Central memory CD8-positive, alpha-beta T cell (primary cell): ENCODE results near the gene SIN3B.

Experiments
- ATAC-seq: fragments of 150-1000 bp; cut with Tn5 transposase; replicated peaks from 2 replicates; pipeline ENCODE4 v1.10.0; 2022; ENCODE audit warnings: mild to moderate bottlenecking, moderate FRiP score, moderate number of reproducible peaks; ENCODE audit not compliant: poor library complexity, severe bottlenecking; ENCODE audit errors: extremely low read depth
- DNase-seq, 2 donors: peaks; one replicate each; pipeline ENCODE4 v3.0.0; 2021; ENCODE audit warnings: low spot score in 2 of 2
- H3K27ac Mint-ChIP-seq: one replicate; pipeline ENCODE4 v1.8.0; 2022; ENCODE audit warnings: low read depth, mild to moderate bottlenecking, moderate library complexity, mixed read lengths
- H3K27me3 Mint-ChIP-seq: one replicate; pipeline ENCODE4 v1.8.0; 2022; ENCODE audit warnings: mixed read lengths
- H3K36me3 Mint-ChIP-seq: one replicate; pipeline ENCODE4 v1.8.0; 2022; ENCODE audit warnings: mild to moderate bottlenecking, moderate library complexity, mixed read lengths; ENCODE audit not compliant: insufficient read depth
- H3K4me1 Mint-ChIP-seq: one replicate; pipeline ENCODE4 v1.8.0; 2022; ENCODE audit warnings: mixed read lengths
- H3K4me3 Mint-ChIP-seq: one replicate; pipeline ENCODE4 v1.8.0; 2022; ENCODE audit warnings: mild to moderate bottlenecking, moderate library complexity, mixed read lengths
- H3K9me3 Mint-ChIP-seq: one replicate; pipeline ENCODE4 v1.8.0; 2022; ENCODE audit warnings: mixed read lengths

The SIN3B gene

DNA sequence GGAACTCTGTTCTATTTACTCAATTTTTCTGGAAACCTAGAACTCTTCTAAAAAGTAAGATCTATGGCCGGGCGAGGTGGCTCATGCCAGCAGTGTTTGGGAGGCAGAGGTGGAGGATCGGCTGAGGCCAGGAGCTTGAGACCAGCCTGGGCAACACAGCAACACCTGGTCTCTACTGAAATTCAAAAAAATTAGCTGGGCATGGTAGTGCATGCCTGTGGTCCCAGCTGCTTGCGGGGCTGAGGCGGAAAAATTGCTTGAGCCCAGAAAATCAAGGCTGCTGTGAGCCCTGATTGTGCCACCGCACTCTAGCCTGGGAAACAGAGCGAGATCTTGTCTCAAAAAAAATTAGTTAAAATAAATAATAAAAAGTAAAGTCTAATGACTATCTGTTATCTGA lies 88.2 kb downstream of the SIN3B start:
- Mint-ChIP-seq H3K9me3 (peaks cover 11% of the 10 kb centered on the region), H3K4me3 (no peak overlapping the region), H3K27ac (no peak overlapping the region)

DNA sequence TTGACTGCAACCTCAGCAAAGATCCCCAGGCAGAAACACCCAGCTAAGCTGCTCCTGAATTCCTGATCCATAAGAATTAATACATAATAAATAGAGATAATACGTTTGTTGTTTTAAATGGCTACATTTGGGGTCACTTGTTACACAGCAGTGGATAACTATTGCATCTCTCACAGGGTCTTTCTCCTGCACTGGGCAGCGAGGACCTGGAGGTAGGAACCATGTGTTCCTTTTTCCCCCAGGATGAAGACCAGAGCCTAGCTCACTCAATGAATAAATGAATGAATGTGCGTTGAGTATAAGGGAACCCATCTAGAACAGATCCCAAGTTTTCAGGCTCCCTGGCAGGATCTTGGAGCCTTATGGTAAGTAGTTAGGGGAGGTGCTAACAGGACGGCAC lies 90.3 kb downstream of the SIN3B start:
- H3K9me3 Mint-ChIP-seq = no peaks in the 10 kb centered on the region
- no peak overlapping the region for H3K4me3 Mint-ChIP-seq
- peaks cover 46% of the 10 kb centered on the region for H3K27me3 Mint-ChIP-seq
- peaks cover 3% of the 10 kb centered on the region for H3K36me3 Mint-ChIP-seq
- no peak for ATAC-seq
- no peak overlapping the region for H3K27ac Mint-ChIP-seq
- DNase-seq = no peak
- no peaks in the 10 kb centered on the region for H3K4me1 Mint-ChIP-seq

More for the DNA sequence above, 88.2 kb downstream of the SIN3B start:
- Mint-ChIP-seq H3K36me3 (peaks cover 4% of the 10 kb centered on the region), H3K27me3 (peaks cover 54% of the 10 kb centered on the region), H3K4me1 (no peaks in the 10 kb centered on the region)
- ATAC-seq (no peak), DNase-seq (no peak)

DNA sequence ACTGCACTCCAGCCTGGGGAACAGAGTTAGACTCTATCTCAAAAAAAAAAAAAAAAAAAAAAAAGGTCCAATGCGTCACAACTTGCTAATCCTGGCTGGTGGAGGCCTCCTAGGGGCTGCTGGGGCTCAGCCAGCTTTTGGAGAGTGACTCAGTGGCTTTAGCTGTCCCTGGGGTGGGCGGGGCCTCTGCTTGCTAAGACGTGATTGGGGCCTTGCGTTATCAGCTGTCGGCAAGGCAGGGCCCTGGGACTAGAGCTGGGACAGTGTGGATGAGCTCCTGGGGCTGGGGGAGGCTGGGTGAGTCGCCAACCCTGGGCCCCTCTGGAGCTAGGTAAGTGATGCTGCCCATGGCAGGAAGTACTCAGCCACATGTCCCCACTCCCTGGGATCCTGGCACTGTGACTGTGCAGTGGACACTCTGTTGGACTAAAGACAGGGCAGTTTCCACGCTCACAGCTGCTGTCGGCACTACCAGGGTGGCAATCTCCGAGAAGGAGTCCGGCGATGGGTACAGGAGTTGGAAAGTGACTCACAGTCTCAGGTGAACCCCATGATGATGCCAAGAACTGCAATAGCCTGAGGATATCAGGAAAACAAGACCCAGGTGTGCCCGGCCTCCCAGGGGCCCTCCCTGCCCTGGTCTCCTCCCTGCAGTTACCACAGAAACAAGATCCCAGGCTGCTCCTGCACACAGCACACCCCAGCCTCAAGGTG lies 91.8 kb downstream of the SIN3B start:
- no peaks in the 10 kb centered on the region for H3K4me1 Mint-ChIP-seq
- ATAC-seq = no peak
- H3K9me3 Mint-ChIP-seq = peaks cover 7% of the 10 kb centered on the region
- no peak for DNase-seq
- H3K27ac Mint-ChIP-seq = no peak overlapping the region
- H3K36me3 Mint-ChIP-seq = peaks cover 3% of the 10 kb centered on the region
- H3K27me3 Mint-ChIP-seq = peaks cover 34% of the 10 kb centered on the region
- H3K4me3 Mint-ChIP-seq = no peak overlapping the region

DNA sequence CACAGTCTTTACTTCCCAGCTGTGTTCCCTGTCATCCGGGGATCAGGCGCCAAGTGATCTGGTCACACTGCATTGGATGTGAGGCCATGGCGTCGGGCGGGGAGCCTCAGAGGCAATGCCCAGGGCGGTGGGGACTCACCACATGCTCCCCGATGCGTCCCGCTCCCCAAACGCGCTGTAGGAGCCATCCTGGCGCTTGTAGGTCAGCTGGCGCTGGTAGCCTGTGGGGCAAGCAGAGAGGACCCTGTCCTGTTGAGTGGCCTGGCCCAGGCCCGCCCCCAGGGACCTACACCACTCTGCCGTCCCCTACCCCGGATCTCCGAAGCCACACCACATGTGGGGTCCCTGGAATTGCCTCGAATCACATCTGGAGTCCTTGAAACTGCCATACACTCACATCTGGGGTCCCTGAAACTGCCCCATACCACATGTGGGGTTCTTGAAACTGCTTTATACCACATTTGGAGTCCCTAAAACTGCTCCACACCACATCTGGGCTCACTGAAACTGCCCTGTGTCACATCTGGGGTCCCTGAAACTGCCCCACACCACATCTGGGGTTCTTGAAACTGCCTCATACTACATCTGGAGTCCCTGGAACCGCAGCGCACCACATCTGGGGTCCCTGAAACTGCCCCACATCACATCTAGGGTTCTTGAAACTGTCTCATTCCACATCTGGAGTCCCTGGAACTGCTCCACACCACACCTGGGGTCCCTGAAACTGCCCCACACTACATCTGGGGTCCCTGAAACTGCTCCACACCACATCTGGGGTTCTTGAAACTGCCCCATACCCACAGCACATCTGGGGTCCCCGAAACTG lies 92.8 kb downstream of the SIN3B start:
- Mint-ChIP-seq H3K9me3 (peaks cover 12% of the 10 kb centered on the region), H3K4me3 (no peak overlapping the region), H3K4me1 (no peaks in the 10 kb centered on the region), H3K27ac (no peak overlapping the region), H3K36me3 (peaks cover 3% of the 10 kb centered on the region), H3K27me3 (peaks cover 34% of the 10 kb centered on the region)
- no peak for ATAC-seq
- DNase-seq = no peak

DNA sequence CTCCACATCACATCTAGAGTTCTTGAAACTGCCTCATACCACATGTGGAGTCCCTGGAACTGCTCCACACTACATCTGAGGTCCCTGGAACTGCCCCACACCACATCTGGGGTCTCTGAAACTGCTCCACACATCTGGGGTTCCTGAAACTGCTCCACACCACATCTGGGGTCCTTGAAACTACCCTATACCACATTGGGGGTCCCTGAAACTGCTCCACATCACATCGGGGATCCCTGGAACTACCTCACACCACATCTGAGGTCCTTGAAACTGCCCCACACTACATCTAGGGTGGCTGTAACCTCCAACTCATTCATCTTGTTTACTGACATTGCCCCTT lies 93.4 kb downstream of the SIN3B start:
- H3K4me3 Mint-ChIP-seq = no peak overlapping the region

DNA sequence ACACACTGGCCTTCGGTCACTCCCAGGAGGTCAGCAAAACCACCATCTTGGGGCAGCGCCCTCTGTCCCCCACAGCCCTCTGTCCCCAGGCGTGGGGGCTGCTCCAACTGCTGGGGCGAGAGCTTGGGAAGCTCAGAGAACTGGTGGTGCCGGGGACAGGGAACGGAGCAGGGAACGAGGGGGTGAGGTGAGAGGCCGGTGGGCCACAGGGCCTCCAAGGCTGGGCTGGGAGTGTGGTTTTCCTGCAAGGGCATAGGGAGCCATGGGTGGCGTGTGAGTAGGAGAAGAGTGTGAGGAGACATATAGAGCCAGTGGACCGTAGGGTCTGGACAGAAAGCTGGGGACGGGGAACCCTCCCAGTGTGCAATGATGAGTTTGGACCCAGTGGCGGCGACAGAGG lies 93.8 kb downstream of the SIN3B start:
- peaks cover 3% of the 10 kb centered on the region for H3K36me3 Mint-ChIP-seq
- H3K4me1 Mint-ChIP-seq = no peaks in the 10 kb centered on the region
- ATAC-seq = no peak
- H3K27ac Mint-ChIP-seq = no peak overlapping the region
- H3K4me3 Mint-ChIP-seq = no peak overlapping the region
- peaks cover 12% of the 10 kb centered on the region for H3K9me3 Mint-ChIP-seq
- DNase-seq = no peak
- peaks cover 36% of the 10 kb centered on the region for H3K27me3 Mint-ChIP-seq

More for the DNA sequence above, 93.4 kb downstream of the SIN3B start:
- ATAC-seq (no peak), DNase-seq (no peak)
- Mint-ChIP-seq H3K4me1 (no peaks in the 10 kb centered on the region), H3K27ac (no peak overlapping the region), H3K9me3 (peaks cover 12% of the 10 kb centered on the region), H3K27me3 (peaks cover 33% of the 10 kb centered on the region), H3K36me3 (peaks cover 3% of the 10 kb centered on the region)

DNA sequence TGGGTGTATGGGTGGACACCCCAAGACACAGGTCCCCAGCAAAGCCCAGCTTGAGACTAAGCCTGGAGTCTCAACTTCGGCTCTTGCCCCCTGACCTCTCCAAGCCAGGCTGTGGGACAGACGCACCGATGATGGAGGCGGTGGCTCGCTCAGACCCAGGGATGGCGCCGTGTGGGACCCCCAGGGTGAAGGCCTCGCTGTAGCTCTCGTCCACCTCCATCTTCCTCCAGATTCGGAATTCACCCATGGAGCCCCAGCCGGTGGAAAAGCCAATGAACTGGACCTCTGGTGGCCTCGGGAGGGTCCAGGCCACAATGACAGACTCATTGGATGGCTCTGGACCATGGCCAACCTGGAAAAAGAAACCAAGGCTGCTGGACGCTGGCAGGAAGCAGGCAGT lies 98.7 kb downstream of the SIN3B start:
- Mint-ChIP-seq H3K9me3 (peaks cover 12% of the 10 kb centered on the region), H3K4me1 (no peaks in the 10 kb centered on the region), H3K27me3 (peaks cover 44% of the 10 kb centered on the region), H3K36me3 (no peaks in the 10 kb centered on the region), H3K27ac (no peak overlapping the region), H3K4me3 (no peak overlapping the region)
- ATAC-seq = no peak
- DNase-seq = no peak

DNA sequence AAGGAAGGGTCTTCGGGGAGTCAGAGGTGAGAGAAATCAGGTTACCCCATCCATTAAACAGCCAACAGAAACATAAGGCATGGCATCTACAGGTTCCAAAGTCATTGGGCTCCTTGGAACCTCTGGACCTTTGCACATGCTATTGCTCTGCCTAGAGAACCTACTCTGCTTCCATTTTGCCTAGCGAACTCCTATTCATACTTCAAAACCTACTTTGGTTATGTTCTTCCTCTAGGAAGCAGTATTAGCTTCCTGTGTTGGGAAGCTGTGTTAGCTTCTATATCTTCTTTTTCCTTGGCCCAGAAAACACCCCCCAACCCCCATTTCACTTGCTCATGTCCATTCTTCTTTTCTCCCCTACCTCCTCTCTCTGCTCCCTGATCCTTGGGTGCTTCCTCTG lies 99.2 kb downstream of the SIN3B start:
- no peak overlapping the region for H3K4me3 Mint-ChIP-seq
- no peak overlapping the region for H3K27ac Mint-ChIP-seq
- H3K27me3 Mint-ChIP-seq = peaks cover 40% of the 10 kb centered on the region
- no peak for ATAC-seq
- no peaks in the 10 kb centered on the region for H3K36me3 Mint-ChIP-seq
- H3K9me3 Mint-ChIP-seq = peaks cover 14% of the 10 kb centered on the region
- no peaks in the 10 kb centered on the region for H3K4me1 Mint-ChIP-seq
- DNase-seq = no peak

DNA sequence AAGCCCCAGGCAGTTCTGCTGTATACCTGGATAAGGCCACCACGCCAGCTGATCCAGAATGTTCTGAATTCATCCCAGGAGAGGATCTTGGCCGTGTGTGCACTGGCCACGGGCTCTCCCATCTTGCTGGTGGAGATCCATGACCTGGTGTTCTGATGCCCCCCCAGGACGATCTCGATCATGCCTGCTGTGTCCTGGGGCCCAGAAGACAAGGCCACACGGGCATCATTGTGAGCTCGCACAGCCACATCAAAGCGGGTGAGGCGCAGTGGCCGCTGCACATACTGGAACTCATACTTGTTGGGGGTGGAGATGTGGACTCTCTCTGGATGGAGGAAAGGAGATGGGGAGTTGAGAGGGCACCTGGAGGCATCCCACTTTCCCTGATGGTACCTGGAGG lies 99.7 kb downstream of the SIN3B start:
- no peak for DNase-seq
- Mint-ChIP-seq H3K4me3 (no peak overlapping the region), H3K27ac (no peak overlapping the region), H3K27me3 (peaks cover 40% of the 10 kb centered on the region), H3K36me3 (no peaks in the 10 kb centered on the region), H3K4me1 (no peaks in the 10 kb centered on the region), H3K9me3 (peaks cover 19% of the 10 kb centered on the region)
- no peak for ATAC-seq
